ENCODE measurements around the gene PCDH15. TPM values are rescaled to one million over a fixed set of nuclear protein-coding genes. Genes with fewer than 3 reads are reported as not detected.

PCDH15 gene
- polyA plus RNA-seq, 1 of the 3 experiments (the other 2 are of a cell fraction), result 0.03 TPM

- POLR2A ChIA-PET, result no interaction called here
- Histone ChIP-seq H3K36me3 (replicated peaks in 1 of 2; ENCODE audit: control insufficient read depth in 1 of 2, insufficient read depth in 2 of 2, low read length in 1 of 2) (no peaks in the 10 kb centered on the region), H3F3A (replicated peaks; ENCODE audit: insufficient read depth) (no peaks in the 10 kb centered on the region), H3K9me2 (no peaks in the 10 kb centered on the region), H3K4me1 (ENCODE audit: control insufficient read depth in 1 of 2, insufficient read depth in 2 of 2, low read depth in 1 of 2, low read length in 1 of 2) (no peaks in the 10 kb centered on the region), H3K4me3 (ENCODE audit: low read depth in 2 of 2, low read length in 1 of 2) (no peak overlapping the region), H3K9me3 (no peaks in the 10 kb centered on the region), H2AFZ (ENCODE audit: low read depth) (no peak overlapping the region), H3K27ac (ENCODE audit: low read depth in 2 of 2, low read length in 1 of 2) (no peak overlapping the region), H4K20me1 (ENCODE audit: insufficient read depth) (no peaks in the 10 kb centered on the region), H3K4me2 (no peak overlapping the region), H3K27me3 (ENCODE audit: insufficient read depth) (no peaks in the 10 kb centered on the region), H3K79me2 (ENCODE audit: insufficient read depth) (no peaks in the 10 kb centered on the region), H3K9ac (no peak overlapping the region)
- DNase-seq, result no peak
- CTCF ChIA-PET, result no interaction called here
- TF ChIP-seq USF2 (IDR thresholded peaks at IDR 0.05; ENCODE audit: borderline replicate concordance, low read depth, low read length), result no peak
- no peak for TF ChIP-seq RFX5 (IDR thresholded peaks at IDR 0.05; ENCODE audit: low read length)
- TF ChIP-seq TCF12 (IDR thresholded peaks at IDR 0.05), result no peak
- no peak for TF ChIP-seq YY1 (IDR thresholded peaks at IDR 0.05; ENCODE audit: low read depth)
- no peak for TF ChIP-seq MEF2A (IDR thresholded peaks at IDR 0.05; ENCODE audit: borderline replicate concordance, low read depth)
- no peak for TF ChIP-seq FOSL2 (IDR thresholded peaks at IDR 0.05; ENCODE audit: borderline replicate concordance, low read depth)
- no peak for TF ChIP-seq SMC3 (IDR thresholded peaks at IDR 0.05; ENCODE audit: low read depth, low read length)
- no peak for TF ChIP-seq MXI1 (IDR thresholded peaks at IDR 0.05; ENCODE audit: low read depth, low read length)
- TF ChIP-seq CHD2 (IDR thresholded peaks at IDR 0.05; ENCODE audit: low read length, partially characterized antibody), result no peak
- TF ChIP-seq CTCF (IDR thresholded peaks at IDR 0.05), result no peak
- no peak for TF ChIP-seq FOXM1 (IDR thresholded peaks at IDR 0.05; ENCODE audit: low read depth)
- TF ChIP-seq SIN3A (IDR thresholded peaks at IDR 0.05; ENCODE audit: borderline replicate concordance, low read depth, low read length), result no peak
- no peak for TF ChIP-seq PBX3 (IDR thresholded peaks at IDR 0.05)
- no peak for TF ChIP-seq ELF1 (IDR thresholded peaks at IDR 0.05)
- TF ChIP-seq TAF1 (IDR thresholded peaks at IDR 0.05; ENCODE audit: borderline replicate concordance, low read depth, low read length), result no peak
- TF ChIP-seq IRF3 (IDR thresholded peaks at IDR 0.05; ENCODE audit: low read depth, low read length), result no peak
- no peak for TF ChIP-seq RXRA (IDR thresholded peaks at IDR 0.05; ENCODE audit: borderline replicate concordance, low read depth)
- no peak for TF ChIP-seq JUND (IDR thresholded peaks at IDR 0.05)
- TF ChIP-seq RCOR1 (IDR thresholded peaks at IDR 0.05; ENCODE audit: low read length), result no peak
- WGBS (ENCODE audit: low lambda C conversion rate), result 47% methylated on average over 5 of the region's 5 CpGs
These were observed 193.0 kb downstream of the PCDH15 start for GRCh38 chr10:54607983-54608382.
